DMS79 (cell line): Measurements from ENCODE around the gene MMP3.

Source experiments
- DNase-seq: peaks from one replicate; lab custom pipeline; 2025; lab: John Stamatoyannopoulos, UW

MMP3 gene

GRCh38 chr11:102831489-102832440 is 11.6 kb downstream of the MMP3 start:
- DNase-seq: no peak

DNA sequence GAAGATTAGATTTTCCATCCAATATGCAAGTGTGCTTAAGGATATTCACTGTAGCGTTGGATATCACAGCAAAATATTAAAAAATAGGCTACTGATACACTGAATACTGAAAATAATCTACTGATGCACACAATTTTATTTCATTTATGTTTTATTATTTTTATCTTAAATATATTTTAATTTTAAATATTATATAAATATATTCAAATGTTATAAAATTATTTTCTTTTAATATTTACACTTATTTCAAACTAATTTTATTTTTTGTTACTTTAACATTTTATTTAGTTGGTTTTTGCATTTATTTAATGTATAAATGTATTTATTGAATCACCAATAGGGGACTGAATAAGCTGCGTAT is 12.3 kb downstream of the MMP3 start:
- DNase-seq: no peak

- no peak for DNase-seq
Observed at GRCh38 chr11:102830001-102830727, 13.2 kb downstream of the MMP3 start.

DNA sequence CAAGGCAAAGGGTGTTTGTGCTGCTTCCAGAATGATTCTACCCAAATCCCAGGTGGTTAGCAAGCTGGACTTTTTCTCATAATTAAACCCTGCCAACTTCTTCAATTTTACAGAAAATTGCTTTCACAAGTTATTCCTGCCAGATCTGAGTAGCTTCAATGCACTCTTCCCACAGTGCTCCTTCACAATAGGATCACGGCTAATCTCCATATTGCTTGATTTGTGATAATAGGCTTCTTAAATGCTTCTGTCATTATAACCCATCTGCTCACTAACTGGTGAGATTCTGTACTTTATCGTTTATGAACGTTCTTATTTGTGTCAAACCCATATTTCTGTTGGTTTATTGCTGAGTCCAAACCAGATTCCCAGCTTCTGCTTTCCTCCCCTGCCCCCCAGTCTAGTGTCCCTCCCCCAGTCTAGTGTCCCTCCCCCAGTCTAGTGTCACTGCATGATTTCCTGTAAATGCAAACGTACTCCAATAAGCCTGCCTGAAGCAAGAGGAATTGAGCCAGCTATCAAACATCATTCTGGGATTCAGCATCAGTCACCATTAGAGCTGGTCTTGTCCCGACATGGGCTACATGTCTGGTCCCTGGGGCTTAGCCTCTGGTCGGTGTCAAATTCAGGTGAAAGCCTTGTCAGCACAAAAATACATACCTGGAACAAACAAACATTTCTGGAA is 14.0 kb downstream of the MMP3 start:
- DNase-seq: no peak

- no peak for DNase-seq
Observed at GRCh38 chr11:102824556-102824955, 18.9 kb downstream of the MMP3 start.

DNA sequence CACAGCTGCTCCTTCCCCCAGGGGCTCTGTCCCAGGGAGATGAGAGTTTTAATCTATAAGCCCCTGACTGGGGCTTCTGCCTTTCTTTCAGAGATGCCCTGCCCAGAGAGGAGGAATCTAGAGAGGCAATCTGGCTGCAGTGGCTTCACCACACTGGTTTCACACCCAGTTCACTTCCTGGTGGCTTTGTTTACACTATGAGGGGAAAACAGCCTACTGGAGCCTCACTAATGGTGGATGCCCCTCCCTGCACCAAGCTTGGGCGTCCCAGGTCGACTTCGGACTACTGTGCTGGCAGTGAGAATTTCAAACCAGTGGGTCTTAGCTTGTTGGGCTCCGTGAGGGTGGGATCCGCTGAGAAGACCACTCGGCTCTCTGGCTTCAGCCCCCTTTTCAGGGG is 23.9 kb downstream of the MMP3 start:
- DNase-seq: no peak

DNA sequence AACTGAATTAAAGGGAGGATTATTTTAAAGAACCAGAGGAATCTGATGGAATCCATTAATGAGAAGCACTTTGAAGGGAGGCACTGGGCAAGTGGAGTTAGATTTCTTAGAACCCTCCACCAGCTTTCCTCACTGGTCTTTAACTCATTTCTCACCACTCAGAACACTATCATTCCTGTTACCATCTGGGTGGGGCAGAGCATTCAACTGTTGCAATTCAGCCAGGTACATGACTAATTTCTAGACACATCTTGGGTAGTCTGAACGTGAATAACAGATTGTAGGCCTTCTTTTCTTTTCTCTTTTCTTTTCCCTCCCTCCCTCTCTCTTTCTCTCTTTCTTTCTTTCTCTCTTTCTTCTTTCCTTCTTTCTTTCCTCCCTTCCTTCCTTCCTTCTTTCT is 29.9 kb downstream of the MMP3 start:
- no peak for DNase-seq

DNA sequence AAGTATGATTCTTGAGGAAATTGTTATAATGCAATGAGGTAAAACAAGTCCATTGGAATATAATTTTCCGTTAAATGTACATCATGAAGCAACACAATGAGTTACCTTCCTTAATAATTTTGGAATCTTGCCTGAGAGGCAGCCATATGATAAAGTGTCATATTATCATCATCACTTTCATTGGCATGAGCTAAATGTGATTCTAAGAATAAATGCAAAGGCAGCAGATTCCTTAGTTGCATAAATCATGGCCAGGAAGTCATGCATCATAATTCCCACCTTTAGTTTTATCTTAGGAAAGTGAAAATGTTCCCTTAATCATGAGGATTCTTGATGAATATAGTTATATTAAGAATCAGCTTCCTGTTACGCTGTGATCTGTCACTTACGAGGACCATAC is 31.2 kb downstream of the MMP3 start:
- no peak for DNase-seq

- DNase-seq: no peak
Observed at GRCh38 chr11:102810950-102811660, 32.3 kb downstream of the MMP3 start.

DNA sequence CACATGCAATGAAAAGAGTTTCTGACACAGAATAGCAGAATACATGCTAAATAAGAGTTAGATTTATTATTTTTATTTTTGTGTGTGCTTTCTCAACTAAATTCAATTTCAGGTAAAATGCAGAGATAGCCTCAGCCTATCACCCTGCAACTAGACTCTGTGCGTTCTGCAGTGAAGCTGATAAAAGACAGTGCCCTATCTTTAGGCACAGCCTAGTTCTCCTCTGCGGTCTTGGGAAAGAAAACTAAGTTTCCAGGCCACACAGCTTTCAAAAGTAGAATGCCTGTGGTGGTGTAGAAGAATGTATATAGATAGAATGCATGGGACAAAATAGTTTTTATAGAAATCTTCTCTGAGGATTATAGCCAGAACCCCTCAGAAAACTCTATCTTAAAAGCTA is 33.4 kb downstream of the MMP3 start:
- no peak for DNase-seq

DNA sequence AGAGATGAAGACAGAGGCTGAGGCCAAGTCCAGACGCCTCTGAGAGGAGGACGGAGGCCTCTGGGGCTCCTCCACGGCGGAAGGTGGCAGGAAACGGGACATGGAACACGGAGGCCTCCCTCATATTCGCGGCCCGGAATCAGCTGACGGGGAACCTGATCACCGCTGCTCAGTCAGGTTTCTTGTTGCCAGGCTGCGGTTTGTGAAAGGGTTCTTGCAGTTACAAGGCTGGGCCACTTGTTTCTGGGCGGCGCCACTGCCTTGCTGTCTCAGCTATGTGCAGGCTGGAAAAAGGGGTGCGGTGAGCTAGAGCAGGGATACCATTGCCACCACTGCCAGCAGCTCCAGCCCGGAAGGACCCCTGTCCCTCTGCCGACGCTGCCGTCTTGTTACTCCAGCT is 35.5 kb downstream of the MMP3 start:
- DNase-seq: no peak

DNA sequence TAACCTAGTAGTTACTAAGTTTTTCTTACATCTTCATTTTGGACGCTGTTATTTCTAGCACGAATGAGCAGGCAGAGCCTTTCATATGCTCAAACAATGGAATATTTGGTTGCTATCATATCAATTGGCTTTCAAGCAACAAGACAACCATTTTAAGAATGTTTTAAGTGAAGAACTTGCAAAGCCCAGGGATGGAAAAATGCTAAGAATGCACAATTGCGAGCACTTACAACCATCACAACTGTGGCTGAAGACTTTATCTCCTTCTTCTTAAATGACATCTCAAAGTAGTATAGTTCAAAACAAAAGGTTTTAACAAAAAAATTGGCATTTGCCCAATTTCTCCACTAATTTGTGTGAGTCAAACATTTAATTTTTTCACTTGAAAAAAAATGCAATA is 37.1 kb downstream of the MMP3 start:
- DNase-seq: no peak

DNA sequence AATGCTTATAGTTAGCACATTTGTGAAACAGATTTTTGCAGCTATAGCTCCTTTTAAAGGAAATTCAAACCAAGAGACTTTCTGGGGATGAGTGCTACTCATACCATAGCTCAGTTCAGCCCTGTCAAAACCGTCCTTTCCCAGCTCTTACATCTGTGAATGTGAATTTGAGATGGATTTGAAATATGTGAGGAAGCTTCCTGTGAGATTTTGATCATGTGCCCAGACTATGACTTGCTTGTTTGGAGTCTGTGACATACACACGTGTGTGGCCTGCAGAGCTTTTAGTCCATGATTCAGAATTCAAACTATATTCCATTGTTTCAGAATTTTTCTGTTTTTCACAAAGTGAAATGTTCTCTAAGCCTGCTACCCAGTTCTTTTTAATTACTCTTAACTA is 41.1 kb downstream of the MMP3 start:
- DNase-seq: no peak

DNA sequence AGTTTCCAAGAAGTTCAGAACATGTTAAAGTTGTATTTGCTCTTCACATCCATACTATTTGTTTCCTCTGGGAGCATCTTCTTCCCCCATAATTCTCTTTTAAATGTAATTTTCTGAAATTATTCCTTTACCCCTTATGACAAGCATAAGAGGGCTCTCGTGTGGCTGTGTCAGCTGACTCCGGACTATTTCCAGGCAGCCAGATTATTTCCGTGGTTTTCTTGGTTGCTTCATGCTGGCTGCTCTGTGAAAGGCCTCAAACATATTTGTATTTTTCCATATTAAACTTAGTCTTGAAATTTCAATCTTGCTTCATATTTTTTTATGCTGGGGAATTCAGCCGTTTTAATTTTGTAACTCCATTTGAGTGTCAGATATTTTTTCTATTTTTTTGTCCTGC is 42.6 kb downstream of the MMP3 start:
- DNase-seq: no peak

DNA sequence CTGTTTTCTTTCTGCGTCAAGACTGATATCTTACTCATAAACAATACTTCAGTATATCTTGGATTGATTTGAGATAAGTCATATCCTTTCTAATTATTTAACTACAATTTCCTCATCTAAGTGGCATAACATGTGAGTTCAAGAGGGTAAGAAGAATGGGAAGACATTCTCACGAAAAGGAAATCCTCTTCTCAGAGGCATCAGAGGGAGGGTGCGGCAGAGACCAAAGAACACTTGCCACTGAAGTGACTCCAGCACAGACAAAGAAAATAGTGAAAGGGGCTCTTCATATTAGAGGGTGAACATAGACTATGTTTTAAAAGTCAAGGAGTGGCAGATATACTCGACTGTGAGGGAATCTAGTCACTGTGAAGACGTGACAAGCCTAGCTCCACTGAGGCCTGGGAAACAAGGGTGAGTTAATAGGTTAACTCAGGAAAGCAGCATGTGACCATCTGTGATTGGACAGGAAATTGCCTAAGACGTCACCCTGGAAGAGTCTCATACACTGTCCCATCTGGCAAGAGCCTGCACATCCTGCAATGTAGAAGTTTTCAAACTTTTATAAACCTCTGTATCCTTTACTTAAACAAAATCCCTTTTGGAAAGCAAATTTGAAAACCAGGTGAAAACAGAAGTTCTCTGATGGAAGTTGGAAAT is 43.6 kb downstream of the MMP3 start:
- DNase-seq: no peak

GRCh38 chr11:102798012-102798746 is 45.2 kb downstream of the MMP3 start, which contains the start of gene MMP1:
TSS of gene MMP1 (minus strand) at chr11:102798160. CDS start at chr11:102798092, 68 bp downstream.
- no peak for DNase-seq

GRCh38 chr11:102794382-102794781 is 49.0 kb downstream of the MMP3 start:
- DNase-seq: no peak

GRCh38 chr11:102793677-102794290 is 49.6 kb downstream of the MMP3 start:
- DNase-seq: no peak

DNA sequence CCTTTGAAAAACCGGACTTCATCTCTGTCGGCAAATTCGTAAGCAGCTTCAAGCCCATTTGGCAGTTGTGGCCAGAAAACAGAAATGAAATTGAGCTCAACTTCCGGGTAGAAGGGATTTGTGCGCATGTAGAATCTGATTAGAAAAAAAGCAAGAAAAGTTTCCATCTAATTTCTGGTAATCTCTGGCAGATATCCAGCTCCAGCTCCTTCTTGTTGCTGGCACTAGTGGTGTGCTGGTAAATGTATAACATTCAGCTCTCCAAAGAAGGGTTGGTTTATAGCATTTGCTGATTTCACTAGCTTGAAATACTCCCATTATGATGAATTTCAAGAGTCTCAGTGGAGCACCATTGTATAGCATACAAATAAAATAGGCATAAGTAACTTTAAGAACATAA is 50.8 kb downstream of the MMP3 start:
- no peak for DNase-seq

DNA sequence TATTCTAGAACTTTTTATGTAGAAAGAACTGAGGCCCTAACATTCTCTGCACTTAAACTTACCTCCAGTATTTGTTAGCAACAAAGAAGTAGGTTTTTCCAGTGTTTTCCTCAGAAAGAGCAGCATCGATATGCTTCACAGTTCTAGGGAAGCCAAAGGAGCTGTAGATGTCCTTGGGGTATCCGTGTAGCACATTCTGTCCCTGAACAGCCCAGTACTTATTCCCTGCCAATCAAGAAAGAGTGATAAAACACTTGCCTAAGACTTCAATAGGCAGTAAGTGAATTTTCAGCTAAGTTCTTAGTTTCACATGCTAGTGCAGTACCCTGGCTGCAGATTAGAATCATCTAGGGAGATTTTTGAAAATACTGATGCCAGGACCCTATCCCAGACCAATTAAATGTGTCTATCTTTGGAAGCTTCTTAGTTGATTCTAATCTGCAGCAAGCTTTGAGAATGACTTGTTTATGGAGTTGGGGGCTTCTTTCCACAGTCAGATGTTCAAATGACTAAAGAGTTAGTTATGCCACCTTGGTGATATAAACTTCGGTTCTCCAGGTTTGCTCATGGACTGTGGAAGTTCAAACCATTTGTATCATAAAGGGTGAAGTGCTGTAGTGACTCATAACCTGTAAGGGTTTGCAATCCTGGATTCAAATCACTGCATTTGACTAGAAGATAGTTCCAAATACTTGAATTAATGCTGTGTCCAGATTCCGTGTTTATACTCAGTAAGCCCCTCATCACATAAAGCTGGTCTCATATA is 52.0 kb downstream of the MMP3 start:
- DNase-seq: no peak
